Astrocyte (in vitro differentiated cells and primary cell): Measurements from ENCODE around the gene RPL27A. TPM values are rescaled to one million over a fixed set of nuclear protein-coding genes. Genes with fewer than 3 reads are reported as not detected.

Experiments
- DNase-seq: peaks from one replicate; pipeline ENCODE4 v3.0.0-alpha.2; 2010; ENCODE audit warnings: low read depth
- FAIRE-seq: peaks from 2 replicates; lab custom pipeline; 2011; peaks lifted over from hg19 to GRCh38; lab: Jason Lieb, UNC
- H2AFZ ChIP-seq: 2 replicates; pipeline ENCODE4 v1.6.0; 2012; ENCODE audit warnings: low read depth, low read length, inconsistent platforms
- H3K27ac ChIP-seq: 2 replicates; pipeline ENCODE4 v1.5.1; 2011; ENCODE audit warnings: low read depth, low read length, inconsistent platforms
- H3K27me3 ChIP-seq: 2 replicates; pipeline ENCODE4 v1.6.0; 2011; ENCODE audit warnings: low read length, inconsistent platforms; ENCODE audit not compliant: insufficient read depth
- H3K36me3 ChIP-seq: 2 replicates; pipeline ENCODE4 v1.5.1; 2011; ENCODE audit warnings: low read length, inconsistent platforms; ENCODE audit not compliant: insufficient read depth
- H3K4me1 ChIP-seq: 2 replicates; pipeline ENCODE4 v1.5.1; 2011; ENCODE audit warnings: low read length, inconsistent platforms; ENCODE audit not compliant: insufficient read depth
- H3K4me2 ChIP-seq: 2 replicates; pipeline ENCODE4 v1.6.0; 2012; ENCODE audit warnings: low read length, inconsistent platforms
- H3K4me3 ChIP-seq: 2 replicates; pipeline ENCODE4 v1.5.1; 2011; ENCODE audit warnings: low read depth, mild to moderate bottlenecking, low read length, inconsistent platforms; ENCODE audit not compliant: insufficient read depth
- H3K79me2 ChIP-seq: 2 replicates; pipeline ENCODE4 v1.6.0; 2012; ENCODE audit warnings: mild to moderate bottlenecking, low read length, inconsistent platforms; ENCODE audit not compliant: insufficient read depth
- H3K9ac ChIP-seq: 2 replicates; pipeline ENCODE4 v1.6.0; 2012; ENCODE audit warnings: mild to moderate bottlenecking, low read length, inconsistent platforms
- H3K9me3 ChIP-seq: 2 replicates; pipeline ENCODE4 v1.5.1; 2012; ENCODE audit warnings: low read depth, mild to moderate bottlenecking, low read length, inconsistent platforms; ENCODE audit not compliant: insufficient read depth
- H4K20me1 ChIP-seq: 2 replicates; pipeline ENCODE4 v1.6.0; 2012; ENCODE audit warnings: low read length, inconsistent platforms; ENCODE audit not compliant: insufficient read depth
- H3K27ac Mint-ChIP-seq: one replicate; pipeline ENCODE4 v1.8.0; 2021; ENCODE audit warnings: mild to moderate bottlenecking, mixed read lengths; ENCODE audit not compliant: unreplicated experiment
- H3K27me3 Mint-ChIP-seq: one replicate; pipeline ENCODE4 v1.8.0; 2021; ENCODE audit warnings: low read depth, mixed read lengths; ENCODE audit not compliant: unreplicated experiment
- H3K36me3 Mint-ChIP-seq: one replicate; pipeline ENCODE4 v1.8.0; 2021; ENCODE audit warnings: low read depth, mixed read lengths; ENCODE audit not compliant: unreplicated experiment
- H3K4me1 Mint-ChIP-seq: one replicate; pipeline ENCODE4 v1.8.0; 2021; ENCODE audit warnings: low read depth, mixed read lengths; ENCODE audit not compliant: unreplicated experiment
- H3K4me3 Mint-ChIP-seq: one replicate; pipeline ENCODE4 v1.8.0; 2021; ENCODE audit warnings: mild to moderate bottlenecking, moderate library complexity, mixed read lengths; ENCODE audit not compliant: unreplicated experiment
- H3K9me3 Mint-ChIP-seq: one replicate; pipeline ENCODE4 v1.8.0; 2021; ENCODE audit warnings: mild to moderate bottlenecking, mixed read lengths; ENCODE audit not compliant: unreplicated experiment
- EZH2 ChIP-seq: IDR thresholded peaks from 2 replicates; pipeline ENCODE4 v1.6.1; 2012; ENCODE audit warnings: mild to moderate bottlenecking, low read length, inconsistent platforms; ENCODE audit not compliant: insufficient read depth
- total RNA-seq: library from RNA; stranded (reverse); gene quantifications from 2 replicates; pipeline ENCODE4 v1.2.1, GENCODE V29; 2021
- TF ChIP-seq, protein P1 (sequence below): IDR thresholded peaks from 2 replicates; pipeline ENCODE4 v1.5.1; 2011; ENCODE audit warnings: low read depth, mild to moderate bottlenecking, inconsistent platforms, low read length, moderate library complexity; ENCODE audit not compliant: insufficient read depth

RPL27A gene
- total RNA-seq, 1 donor from 2014 or later, result 682 TPM

GRCh38 chr11:8640267-8640906 lies 42.2 kb upstream of the RPL27A start:
- peaks cover 5% of the 10 kb centered on the region for H3K36me3 ChIP-seq
- H3K27me3 ChIP-seq, result no peaks in the 10 kb centered on the region
- H3K4me1 Mint-ChIP-seq, result peaks cover 9% of the 10 kb centered on the region
- no peak overlapping the region for H3K4me2 ChIP-seq
- no peak for TF ChIP-seq EZH2
- TF ChIP-seq, protein P1, sequence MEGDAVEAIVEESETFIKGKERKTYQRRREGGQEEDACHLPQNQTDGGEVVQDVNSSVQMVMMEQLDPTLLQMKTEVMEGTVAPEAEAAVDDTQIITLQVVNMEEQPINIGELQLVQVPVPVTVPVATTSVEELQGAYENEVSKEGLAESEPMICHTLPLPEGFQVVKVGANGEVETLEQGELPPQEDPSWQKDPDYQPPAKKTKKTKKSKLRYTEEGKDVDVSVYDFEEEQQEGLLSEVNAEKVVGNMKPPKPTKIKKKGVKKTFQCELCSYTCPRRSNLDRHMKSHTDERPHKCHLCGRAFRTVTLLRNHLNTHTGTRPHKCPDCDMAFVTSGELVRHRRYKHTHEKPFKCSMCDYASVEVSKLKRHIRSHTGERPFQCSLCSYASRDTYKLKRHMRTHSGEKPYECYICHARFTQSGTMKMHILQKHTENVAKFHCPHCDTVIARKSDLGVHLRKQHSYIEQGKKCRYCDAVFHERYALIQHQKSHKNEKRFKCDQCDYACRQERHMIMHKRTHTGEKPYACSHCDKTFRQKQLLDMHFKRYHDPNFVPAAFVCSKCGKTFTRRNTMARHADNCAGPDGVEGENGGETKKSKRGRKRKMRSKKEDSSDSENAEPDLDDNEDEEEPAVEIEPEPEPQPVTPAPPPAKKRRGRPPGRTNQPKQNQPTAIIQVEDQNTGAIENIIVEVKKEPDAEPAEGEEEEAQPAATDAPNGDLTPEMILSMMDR, result no peak
- FAIRE-seq (no peak), DNase-seq (no peak)
- no peak overlapping the region for H2AFZ ChIP-seq
- peaks cover 3% of the 10 kb centered on the region for H3K27me3 Mint-ChIP-seq
- H3K4me3 Mint-ChIP-seq, result no peak overlapping the region
- no peaks in the 10 kb centered on the region for H4K20me1 ChIP-seq
- H3K36me3 Mint-ChIP-seq, result peaks cover 30% of the 10 kb centered on the region
- peaks cover 4% of the 10 kb centered on the region for H3K9me3 Mint-ChIP-seq
- no peaks in the 10 kb centered on the region for H3K9me3 ChIP-seq
- no peaks in the 10 kb centered on the region for H3K79me2 ChIP-seq
- H3K9ac ChIP-seq, result no peak overlapping the region
- H3K27ac ChIP-seq, result no peak overlapping the region
- H3K27ac Mint-ChIP-seq, result no peak overlapping the region
- no peak overlapping the region for H3K4me3 ChIP-seq
- H3K4me1 ChIP-seq, result peaks cover 6% of the 10 kb centered on the region

GRCh38 chr11:8641332-8641731 lies 41.3 kb upstream of the RPL27A start:
- Mint-ChIP-seq H3K9me3 (no peaks in the 10 kb centered on the region), H3K4me1 (peaks cover 9% of the 10 kb centered on the region), H3K27ac (no peak overlapping the region), H3K36me3 (peaks cover 30% of the 10 kb centered on the region), H3K27me3 (no peaks in the 10 kb centered on the region), H3K4me3 (no peak overlapping the region)
- Histone ChIP-seq H3K4me2 (no peak overlapping the region), H3K27me3 (no peaks in the 10 kb centered on the region), H3K27ac (no peak overlapping the region), H3K4me1 (peaks cover 6% of the 10 kb centered on the region), H3K36me3 (peaks cover 8% of the 10 kb centered on the region), H4K20me1 (no peaks in the 10 kb centered on the region), H3K79me2 (no peaks in the 10 kb centered on the region), H3K9ac (no peak overlapping the region), H3K9me3 (no peaks in the 10 kb centered on the region), H2AFZ (no peak overlapping the region), H3K4me3 (no peak overlapping the region)
- no peak for TF ChIP-seq EZH2
- TF ChIP-seq, protein P1, result no peak
- DNase-seq (no peak), FAIRE-seq (no peak)

- Histone ChIP-seq H3K4me3 (no peak overlapping the region), H3K27ac (no peak overlapping the region), H3K36me3 (peaks cover 11% of the 10 kb centered on the region), H2AFZ (no peak overlapping the region), H3K4me2 (no peak overlapping the region), H3K9me3 (no peaks in the 10 kb centered on the region), H3K79me2 (no peaks in the 10 kb centered on the region), H3K4me1 (peaks cover 6% of the 10 kb centered on the region), H3K27me3 (no peaks in the 10 kb centered on the region), H3K9ac (no peak overlapping the region), H4K20me1 (no peaks in the 10 kb centered on the region)
- TF ChIP-seq EZH2, result no peak
- TF ChIP-seq, protein P1, result no peak
- Mint-ChIP-seq H3K36me3 (peaks cover 25% of the 10 kb centered on the region), H3K4me3 (no peak overlapping the region), H3K9me3 (no peaks in the 10 kb centered on the region), H3K27ac (no peak overlapping the region), H3K27me3 (no peaks in the 10 kb centered on the region), H3K4me1 (peaks cover 9% of the 10 kb centered on the region)
- no peak for DNase-seq
- no peak for FAIRE-seq
Observed at GRCh38 chr11:8642196-8642841, 40.3 kb upstream of the RPL27A start.
